IMR-90 (cell line): ENCODE data around the gene MYH16. TPM values are rescaled to one million over a fixed set of nuclear protein-coding genes. Genes with fewer than 3 reads are reported as not detected.

Source experiments
- ATAC-seq: fragments of 200-7000 bp; cut with Tn5 transposase; 2 replicates; pipeline ENCODE4 v1.9.1; 2020; ENCODE audit warnings: low read depth, mild to moderate bottlenecking, moderate library complexity
- BruUV-seq: library from RNA; stranded (reverse); fragments of 400-500 nt; replicated peaks from 2 replicates; lab custom pipeline; 2021; lab: Mats Ljungman, UMichigan
- CTCF ChIA-PET: fragments of 300-600 bp; formaldehyde crosslinking; extraction: SDS; loops from one replicate; lab custom pipeline; 2021; ENCODE audit warnings: antibody characterized with exemption; lab: Yijun Ruan, JAX
- POLR2A ChIA-PET: fragments of 300-600 bp; sonication (Branson Sonifier 250); formaldehyde crosslinking; loops from one replicate; lab custom pipeline; 2022; ENCODE audit warnings: antibody characterized with exemption; ENCODE audit not compliant: unreplicated experiment; lab: Charles Lee
- DNase-seq: peaks from one replicate; pipeline ENCODE4 v3.0.0; 2013
- H2AFZ ChIP-seq: replicated peaks from 2 replicates; pipeline ENCODE3; 2013; ENCODE audit warnings: low read length, mild to moderate bottlenecking; ENCODE audit not compliant: poor library complexity
- H2AK5ac ChIP-seq: 2 replicates; pipeline ENCODE4 v1.6.1; 2013; ENCODE audit warnings: low read depth, low read length, inconsistent platforms
- H2AK9ac ChIP-seq: replicated peaks from 2 replicates; pipeline ENCODE3; 2013; ENCODE audit warnings: mild to moderate bottlenecking, low read depth, low read length, moderate library complexity; ENCODE audit not compliant: poor library complexity
- H2BK120ac ChIP-seq: 2 replicates; pipeline ENCODE4 v1.6.1; 2013; ENCODE audit warnings: low read depth, low read length, inconsistent platforms
- H2BK15ac ChIP-seq: 3 replicates; pipeline ENCODE4 v1.6.1; 2013; ENCODE audit warnings: low read depth, low read length, inconsistent platforms
- H2BK20ac ChIP-seq: 2 replicates; pipeline ENCODE4 v1.6.1; 2013; ENCODE audit warnings: low read depth, mild to moderate bottlenecking, inconsistent platforms, low read length, moderate library complexity
- H2BK5ac ChIP-seq: 2 replicates; pipeline ENCODE4 v1.6.1; 2013; ENCODE audit warnings: mild to moderate bottlenecking, low read depth, low read length, inconsistent platforms; ENCODE audit not compliant: poor library complexity, severe bottlenecking
- H3K14ac ChIP-seq: replicated peaks from 2 replicates; pipeline ENCODE4 v1.6.1; 2013; ENCODE audit warnings: low read depth, low read length, inconsistent platforms
- H3K18ac ChIP-seq: 2 replicates; pipeline ENCODE4 v1.6.1; 2013; ENCODE audit warnings: low read depth, low read length, control low read depth
- H3K23ac ChIP-seq: 2 replicates; pipeline ENCODE4 v1.6.1; 2013; ENCODE audit warnings: low read depth, low read length, inconsistent platforms
- H3K27ac ChIP-seq: 2 replicates; pipeline ENCODE4 v1.5.1; 2013; ENCODE audit warnings: mild to moderate bottlenecking, control low read depth, low read length; ENCODE audit not compliant: insufficient read depth
- H3K27me3 ChIP-seq: 2 replicates; pipeline ENCODE4 v1.6.1; 2013; ENCODE audit warnings: low read length; ENCODE audit not compliant: control insufficient read depth, insufficient read depth
- H3K36me3 ChIP-seq: 2 replicates; pipeline ENCODE4 v1.6.1; 2013; ENCODE audit warnings: low read length, mixed read lengths; ENCODE audit not compliant: control insufficient read depth, insufficient read depth
- H3K4ac ChIP-seq: 2 replicates; pipeline ENCODE4 v1.6.1; 2013; ENCODE audit warnings: low read depth, low read length, inconsistent platforms
- H3K4me1 ChIP-seq: 2 replicates; pipeline ENCODE4 v1.6.1; 2013; ENCODE audit warnings: low read length, mixed read lengths; ENCODE audit not compliant: control insufficient read depth, insufficient read depth
- H3K4me2 ChIP-seq: 2 replicates; pipeline ENCODE4 v1.6.1; 2013; ENCODE audit warnings: low read depth, mild to moderate bottlenecking, control low read depth, low read length, moderate library complexity
- H3K4me3 ChIP-seq: 2 replicates; pipeline ENCODE4 v1.5.1; 2013; ENCODE audit warnings: low read depth, mild to moderate bottlenecking, control low read depth, low read length, moderate library complexity; ENCODE audit not compliant: insufficient read depth
- H3K56ac ChIP-seq: 2 replicates; pipeline ENCODE4 v1.6.1; 2013; ENCODE audit warnings: low read length, inconsistent platforms; ENCODE audit not compliant: insufficient read depth; ENCODE audit errors: extremely low read depth
- H3K79me1 ChIP-seq, 2 experiments: 2 replicates each; pipeline ENCODE4 v1.6.1; 2013; ENCODE audit warnings: low read length in 2 of 2, inconsistent platforms in 1 of 2, low read depth in 1 of 2
- H3K9ac ChIP-seq: 2 replicates; pipeline ENCODE4 v1.6.1; 2013; ENCODE audit warnings: low read depth, low read length, control low read depth
- H3K9me1 ChIP-seq: 2 replicates; pipeline ENCODE4 v1.6.1; 2013; ENCODE audit warnings: low read length, inconsistent platforms; ENCODE audit not compliant: insufficient read depth
- H3K9me3 ChIP-seq: 2 replicates; pipeline ENCODE4 v1.6.1; 2013; ENCODE audit warnings: low read length; ENCODE audit not compliant: control insufficient read depth, insufficient read depth
- H4K20me1 ChIP-seq: 2 replicates; pipeline ENCODE4 v1.6.1; 2013; ENCODE audit warnings: low read length, inconsistent platforms; ENCODE audit not compliant: insufficient read depth
- H4K5ac ChIP-seq: 2 replicates; pipeline ENCODE4 v1.6.1; 2013; ENCODE audit warnings: mild to moderate bottlenecking, low read depth, low read length, control low read depth
- H4K8ac ChIP-seq, 2 experiments: 2 replicates each; pipeline ENCODE4 v1.6.1; 2013; ENCODE audit warnings: low read depth in 2 of 2, low read length in 2 of 2, control low read depth in 1 of 2, inconsistent platforms in 1 of 2
- H4K91ac ChIP-seq: 2 replicates; pipeline ENCODE4 v1.6.1; 2013; ENCODE audit warnings: low read depth, low read length, inconsistent platforms; ENCODE audit not compliant: insufficient read depth
- FOS ChIP-seq: fragments of 150-350 bp; IDR thresholded peaks from 2 replicates; pipeline ENCODE4 v1.6.1; 2016; ENCODE audit warnings: low read depth, low read length
- MXI1 ChIP-seq: IDR thresholded peaks from 2 replicates; pipeline ENCODE4 v1.6.1; 2012; ENCODE audit warnings: low read depth, mild to moderate bottlenecking, low read length, moderate library complexity, borderline replicate concordance
- POLR2A ChIP-seq: IDR thresholded peaks from 2 replicates; pipeline ENCODE4 v1.6.1; 2012; ENCODE audit warnings: mild to moderate bottlenecking, low read depth, low read length
- RFX5 ChIP-seq: IDR thresholded peaks from 2 replicates; pipeline ENCODE4 v1.8.0; 2012; ENCODE audit warnings: low read depth, mild to moderate bottlenecking, low read length, moderate library complexity
- WGBS, 2 experiments: methylation state at CpG; one replicate each; pipeline versions ENCODE4 v1.1.5 to v1.1.7; 2013; ENCODE audit warnings: missing lambda C conversion rate in 2 of 2; ENCODE audit not compliant: insufficient read length in 1 of 2; ENCODE audit errors: extremely low coverage in 2 of 2; 5-methylcytosine and 5-hydroxymethylcytosine counted together
- dilution Hi-C: fragments of 300-500 bp; cut with HindIII; formaldehyde crosslinking; loops from one replicate; pipeline ENCODE4 v1.14.3; 2018; ENCODE audit warnings: low sequenced_read_pairs; ENCODE audit not compliant: unreplicated experiment
- in situ Hi-C: fragments of 300-500 bp; cut with MboI; formaldehyde crosslinking; loops from 3 replicates; pipeline ENCODE4 v1.14.3; 2019; ENCODE audit warnings: low sequenced_read_pairs, inconsistent platforms, mixed read lengths
- intact Hi-C: fragments of 100-400 bp; cut with micrococcal nuclease; formaldehyde crosslinking; loops from 2 replicates; pipeline ENCODE4 v1.10.0; 2022
- polyA plus RNA-seq, 3 experiments: library from polyadenylated mRNA; depleted of rRNA; stranded (reverse); fragments of >200 nt; gene quantifications; 2 replicates each; pipeline ENCODE4 v1.2.3, GENCODE V29; 2012; ENCODE audit warnings: low replicate concordance in 1 of 3
- total RNA-seq: library from RNA; depleted of rRNA; stranded (reverse); fragments of >200 nt; gene quantifications from 2 replicates; pipeline ENCODE4 v1.2.3, GENCODE V29; 2012

The MYH16 gene
- total and polyA plus RNA-seq, 2 of the 4 experiments (the other 2 are of a cell fraction) = 0.09 to 0.18 TPM

GRCh38 chr7:99249985-99250575, 22.6 kb upstream of the MYH16 start:
- ChIA-PET POLR2A (no interaction called here), CTCF (no interaction called here)
- Histone ChIP-seq H3K4me1 (peaks cover under 1% of the 10 kb centered on the region; the same call in 1 of the 2 replicates), H3K56ac (no peak overlapping the region), H3K9me1 (peaks cover 1% of the 10 kb centered on the region; the same call in 1 of the 2 replicates), H3K36me3 (no peaks in the 10 kb centered on the region), H3K14ac (no peak overlapping the region), H3K4ac (no peak overlapping the region), H3K23ac (no peak overlapping the region), H3K27me3 (peaks cover 17% of the 10 kb centered on the region), H3K79me1 (no peaks in the 10 kb centered on the region), H2BK5ac (no peak overlapping the region), H4K5ac (no peak overlapping the region), H2BK15ac (no peak overlapping the region), H3K4me2 (no peak overlapping the region), H2AK9ac (no peak overlapping the region), H4K8ac (no peak overlapping the region), H2BK120ac (no peak overlapping the region), H3K4me3 (no peak overlapping the region), H3K9ac (no peak overlapping the region), H4K20me1 (no peaks in the 10 kb centered on the region), H2BK20ac (no peak overlapping the region), H2AFZ (no peak overlapping the region), H3K27ac (no peak overlapping the region), H3K9me3 (no peaks in the 10 kb centered on the region), H2AK5ac (no peak overlapping the region), H4K91ac (no peak overlapping the region), H3K18ac (no peak overlapping the region)
- TF ChIP-seq RFX5 = no peak
- no peak for TF ChIP-seq POLR2A
- no peak for TF ChIP-seq MXI1
- TF ChIP-seq FOS = no peak
- dilution Hi-C loops (no loop called here), intact Hi-C loops (no loop called here), in situ Hi-C loops (no loop called here)
- no TSS peak for BruUV-seq
- DNase-seq = no peak
- WGBS, 2 experiments = 67% methylated on average over 1 of the region's 8 CpGs; no CpG with 5 or more reads in 1 of the 2 experiments
- no peak for ATAC-seq
